PFSK-1 (cell line): ENCODE results near the gene ZNF724.

Source experiments
- POLR2AphosphoS5 ChIP-seq: IDR thresholded peaks from 2 replicates; pipeline ENCODE4 v1.6.1; 2012; ENCODE audit warnings: low read depth, mild to moderate bottlenecking, control low read depth, low read length, moderate library complexity
- SIN3A ChIP-seq: IDR thresholded peaks from 2 replicates; pipeline ENCODE4 v1.6.1; 2012; ENCODE audit warnings: mild to moderate bottlenecking, low read length, moderate library complexity, borderline replicate concordance; ENCODE audit not compliant: insufficient read depth
- TF ChIP-seq, protein P1 (sequence below), 2 experiments: IDR thresholded peaks; 2 replicates each; pipeline versions ENCODE4 v1.6.1 to v1.8.0; 2011 to 2012; ENCODE audit warnings: low read depth in 2 of 2, low read length in 2 of 2, control low read depth in 1 of 2, inconsistent platforms in 1 of 2, mild to moderate bottlenecking in 1 of 2, moderate library complexity in 1 of 2; ENCODE audit not compliant: insufficient read depth in 1 of 2

DNA sequence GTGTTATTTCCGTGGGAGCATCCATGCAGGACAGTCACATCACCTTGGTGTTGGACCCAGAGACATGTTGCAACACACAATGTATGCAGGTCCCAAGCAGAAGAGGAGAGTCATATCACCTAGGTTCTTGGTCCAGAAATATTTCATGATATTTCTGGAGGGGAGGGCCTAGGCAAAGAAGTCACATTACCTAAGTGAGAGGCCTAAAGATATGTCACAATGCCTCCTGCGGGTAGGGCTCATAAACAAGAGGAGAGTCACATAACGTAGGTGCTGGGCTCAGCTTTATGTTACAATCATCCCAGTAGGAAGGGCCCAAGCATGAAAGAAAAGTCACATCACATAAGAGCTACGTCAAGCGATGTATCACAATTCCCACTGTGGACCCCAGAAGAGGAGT lies 10.8 kb upstream of the ZNF724 start:
- no peak for TF ChIP-seq POLR2AphosphoS5
- TF ChIP-seq SIN3A = no peak
- TF ChIP-seq, protein P1, sequence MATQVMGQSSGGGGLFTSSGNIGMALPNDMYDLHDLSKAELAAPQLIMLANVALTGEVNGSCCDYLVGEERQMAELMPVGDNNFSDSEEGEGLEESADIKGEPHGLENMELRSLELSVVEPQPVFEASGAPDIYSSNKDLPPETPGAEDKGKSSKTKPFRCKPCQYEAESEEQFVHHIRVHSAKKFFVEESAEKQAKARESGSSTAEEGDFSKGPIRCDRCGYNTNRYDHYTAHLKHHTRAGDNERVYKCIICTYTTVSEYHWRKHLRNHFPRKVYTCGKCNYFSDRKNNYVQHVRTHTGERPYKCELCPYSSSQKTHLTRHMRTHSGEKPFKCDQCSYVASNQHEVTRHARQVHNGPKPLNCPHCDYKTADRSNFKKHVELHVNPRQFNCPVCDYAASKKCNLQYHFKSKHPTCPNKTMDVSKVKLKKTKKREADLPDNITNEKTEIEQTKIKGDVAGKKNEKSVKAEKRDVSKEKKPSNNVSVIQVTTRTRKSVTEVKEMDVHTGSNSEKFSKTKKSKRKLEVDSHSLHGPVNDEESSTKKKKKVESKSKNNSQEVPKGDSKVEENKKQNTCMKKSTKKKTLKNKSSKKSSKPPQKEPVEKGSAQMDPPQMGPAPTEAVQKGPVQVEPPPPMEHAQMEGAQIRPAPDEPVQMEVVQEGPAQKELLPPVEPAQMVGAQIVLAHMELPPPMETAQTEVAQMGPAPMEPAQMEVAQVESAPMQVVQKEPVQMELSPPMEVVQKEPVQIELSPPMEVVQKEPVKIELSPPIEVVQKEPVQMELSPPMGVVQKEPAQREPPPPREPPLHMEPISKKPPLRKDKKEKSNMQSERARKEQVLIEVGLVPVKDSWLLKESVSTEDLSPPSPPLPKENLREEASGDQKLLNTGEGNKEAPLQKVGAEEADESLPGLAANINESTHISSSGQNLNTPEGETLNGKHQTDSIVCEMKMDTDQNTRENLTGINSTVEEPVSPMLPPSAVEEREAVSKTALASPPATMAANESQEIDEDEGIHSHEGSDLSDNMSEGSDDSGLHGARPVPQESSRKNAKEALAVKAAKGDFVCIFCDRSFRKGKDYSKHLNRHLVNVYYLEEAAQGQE (IDR thresholded peaks at IDR 0.05; ENCODE audit: insufficient read depth in 1 of 2, low read depth in 2 of 2, low read length in 2 of 2) = no peak
